DND-41 (cell line): Measurements from ENCODE around the gene YPEL1.

Experiments used
- ATAC-seq: fragments of 200-7000 bp; cut with Tn5 transposase; 3 replicates; pipeline ENCODE4 v1.9.1; 2021; ENCODE audit warnings: low read depth; ENCODE audit not compliant: insufficient read depth
- DNase-seq: peaks from one replicate; pipeline ENCODE4 v3.0.0-alpha.2; 2020
- H2AFZ ChIP-seq: 2 replicates; pipeline ENCODE4 v1.6.0; 2012; ENCODE audit warnings: low read depth, low read length
- H3K27ac ChIP-seq: 2 replicates; pipeline ENCODE4 v1.5.1; 2012; ENCODE audit warnings: low read length, inconsistent platforms
- H3K27me3 ChIP-seq: fragments of 200-600 bp; sonication (generic); 2 replicates; pipeline ENCODE4 v1.6.0; 2012; ENCODE audit warnings: low read length, mild to moderate bottlenecking, inconsistent platforms; ENCODE audit not compliant: insufficient read depth, poor library complexity
- H3K36me3 ChIP-seq: 2 replicates; pipeline ENCODE4 v1.5.1; 2012; ENCODE audit warnings: low read length, inconsistent platforms; ENCODE audit not compliant: insufficient read depth
- H3K4me1 ChIP-seq: 2 replicates; pipeline ENCODE4 v1.5.1; 2012; ENCODE audit warnings: mild to moderate bottlenecking, low read length; ENCODE audit not compliant: insufficient read depth
- H3K4me2 ChIP-seq: 2 replicates; pipeline ENCODE4 v1.6.0; 2012; ENCODE audit warnings: mild to moderate bottlenecking, moderate library complexity, low read length, inconsistent platforms; ENCODE audit not compliant: insufficient read depth
- H3K4me3 ChIP-seq, 2 experiments: fragments of 200-600 bp in 1 of 2; shearing (Covaris generic) in 1 of 2; 2 replicates each; pipeline ENCODE4 v1.5.1; 2012 to 2016; ENCODE audit warnings: inconsistent platforms in 2 of 2, low read length in 2 of 2, mild to moderate bottlenecking in 2 of 2, low read depth in 1 of 2, moderate library complexity in 1 of 2
- H3K79me2 ChIP-seq: 2 replicates; pipeline ENCODE4 v1.6.0; 2012; ENCODE audit warnings: low read length, inconsistent platforms; ENCODE audit not compliant: insufficient read depth
- H3K9ac ChIP-seq: 2 replicates; pipeline ENCODE4 v1.6.0; 2012; ENCODE audit warnings: low read depth, mild to moderate bottlenecking, inconsistent platforms, low read length, moderate library complexity
- H3K9me3 ChIP-seq: 2 replicates; pipeline ENCODE4 v1.5.1; 2012; ENCODE audit warnings: low read length, moderate library complexity, mild to moderate bottlenecking, inconsistent platforms; ENCODE audit not compliant: insufficient read depth, severe bottlenecking
- H4K20me1 ChIP-seq: 2 replicates; pipeline ENCODE4 v1.6.0; 2012; ENCODE audit warnings: low read length; ENCODE audit not compliant: insufficient read depth
- CTCF ChIP-seq: IDR thresholded peaks from 2 replicates; pipeline ENCODE4 v1.5.1; 2012; ENCODE audit warnings: borderline replicate concordance, low read length, moderate library complexity, mild to moderate bottlenecking; ENCODE audit not compliant: poor library complexity, severe bottlenecking; ENCODE audit errors: extremely low read depth
- EZH2 ChIP-seq: IDR thresholded peaks from 3 replicates; pipeline ENCODE4 v1.6.1; 2012; ENCODE audit warnings: borderline replicate concordance, low read depth, mild to moderate bottlenecking, moderate library complexity, low read length, inconsistent platforms; ENCODE audit not compliant: severe bottlenecking

YPEL1 gene

GRCh38 chr22:21657020-21657359 is 78.6 kb downstream of the YPEL1 start:
- Histone ChIP-seq H3K4me1 (peaks cover 49% of the 10 kb centered on the region), H4K20me1 (peaks cover 4% of the 10 kb centered on the region; the same call in 1 of the 2 replicates), H3K79me2 (peaks cover 33% of the 10 kb centered on the region), H3K4me3 (peak overlapping the region; percentile 52 to 81; a peak in 3 of 4 replicates), H2AFZ (peak overlapping the region; percentile 87), H3K27ac (peak overlapping the region; percentile 94), H3K9me3 (no peaks in the 10 kb centered on the region), H3K27me3 (no peaks in the 10 kb centered on the region), H3K36me3 (peaks cover 19% of the 10 kb centered on the region), H3K4me2 (peak overlapping the region; percentile 99), H3K9ac (peak overlapping the region; percentile 86)
- ATAC-seq (peak; percentile 18), DNase-seq (no peak)
- TF ChIP-seq EZH2 (no peak), CTCF (no peak)

- Histone ChIP-seq H3K27me3 (no peaks in the 10 kb centered on the region), H3K27ac (peak overlapping the region; percentile 87), H3K36me3 (peaks cover 29% of the 10 kb centered on the region), H3K9me3 (no peaks in the 10 kb centered on the region), H3K9ac (peak overlapping the region; percentile 87), H3K4me1 (peaks cover 65% of the 10 kb centered on the region), H2AFZ (peak overlapping the region; percentile 80), H4K20me1 (peaks cover 8% of the 10 kb centered on the region), H3K79me2 (peaks cover 53% of the 10 kb centered on the region), H3K4me3 (peak overlapping the region; percentile 81 to 94), H3K4me2 (peak overlapping the region; percentile 84)
- ATAC-seq (no peak; the same call in 1 of the 3 replicates), DNase-seq (peak; percentile 42)
- TF ChIP-seq EZH2 = no peak
- TF ChIP-seq CTCF = peak; percentile 43
Observed at GRCh38 chr22:21652547-21653545, 82.7 kb downstream of the YPEL1 start.

- peaks cover 56% of the 10 kb centered on the region for H3K79me2 ChIP-seq
- H3K9me3 ChIP-seq = no peaks in the 10 kb centered on the region
- ATAC-seq (peak; percentile 94), DNase-seq (peak; percentile 95)
- H3K27ac ChIP-seq = peak overlapping the region; percentile 91
- H3K4me2 ChIP-seq = peak overlapping the region; percentile 84
- H3K36me3 ChIP-seq = peaks cover 33% of the 10 kb centered on the region
- H2AFZ ChIP-seq = peak overlapping the region; percentile 82
- H3K9ac ChIP-seq = peak overlapping the region; percentile 87
- no peaks in the 10 kb centered on the region for H3K27me3 ChIP-seq
- peaks cover 8% of the 10 kb centered on the region for H4K20me1 ChIP-seq
- H3K4me3 ChIP-seq = peak overlapping the region; percentile 81 to 94
- TF ChIP-seq EZH2 (no peak), CTCF (no peak)
- peaks cover 60% of the 10 kb centered on the region for H3K4me1 ChIP-seq
Observed at GRCh38 chr22:21652010-21652546, 83.5 kb downstream of the YPEL1 start.
